Keratinocyte (primary cell): ENCODE data around the gene MRTFB.

Experiments used
- EZH2 ChIP-seq: IDR thresholded peaks from one replicate; pipeline ENCODE4 v1.6.1; 2012; ENCODE audit warnings: inconsistent platforms, mild to moderate bottlenecking, low read length, moderate library complexity
- TF ChIP-seq, protein P1 (sequence below), 3 experiments: IDR thresholded peaks in 1 of 3; conservative IDR thresholded peaks in 1 of 3; optimal IDR thresholded peaks in 1 of 3; 2 replicates in 2 of 3; 3 replicates in 1 of 3; pipeline versions ENCODE3 to v1.5.1; 2011; ENCODE audit warnings: low read length in 3 of 3, mild to moderate bottlenecking in 3 of 3, moderate library complexity in 2 of 3, control low read depth in 1 of 3, inconsistent platforms in 1 of 3; ENCODE audit not compliant: insufficient read depth in 2 of 3; ENCODE audit errors: extremely low read depth in 1 of 3

DNA sequence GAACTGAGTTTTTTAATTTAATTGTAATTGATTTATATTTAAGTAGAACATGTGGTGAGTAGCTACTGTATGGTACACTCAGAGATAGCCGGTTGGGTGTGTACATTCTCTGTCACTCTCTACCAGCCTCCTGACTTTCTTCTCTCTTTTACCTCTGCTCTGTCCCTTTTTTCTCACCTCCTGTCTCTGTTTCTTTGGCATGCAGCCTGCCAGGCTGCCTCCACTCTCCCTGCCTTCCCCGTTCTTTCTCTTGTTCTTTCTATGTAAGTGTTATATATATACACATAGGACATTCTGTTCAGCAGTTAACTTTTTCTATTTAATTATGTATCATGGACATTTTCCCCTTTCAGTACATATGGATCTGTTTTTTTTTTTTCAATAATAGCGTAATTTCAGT lies 50.8 kb downstream of the MRTFB start:
- TF ChIP-seq, protein P1, sequence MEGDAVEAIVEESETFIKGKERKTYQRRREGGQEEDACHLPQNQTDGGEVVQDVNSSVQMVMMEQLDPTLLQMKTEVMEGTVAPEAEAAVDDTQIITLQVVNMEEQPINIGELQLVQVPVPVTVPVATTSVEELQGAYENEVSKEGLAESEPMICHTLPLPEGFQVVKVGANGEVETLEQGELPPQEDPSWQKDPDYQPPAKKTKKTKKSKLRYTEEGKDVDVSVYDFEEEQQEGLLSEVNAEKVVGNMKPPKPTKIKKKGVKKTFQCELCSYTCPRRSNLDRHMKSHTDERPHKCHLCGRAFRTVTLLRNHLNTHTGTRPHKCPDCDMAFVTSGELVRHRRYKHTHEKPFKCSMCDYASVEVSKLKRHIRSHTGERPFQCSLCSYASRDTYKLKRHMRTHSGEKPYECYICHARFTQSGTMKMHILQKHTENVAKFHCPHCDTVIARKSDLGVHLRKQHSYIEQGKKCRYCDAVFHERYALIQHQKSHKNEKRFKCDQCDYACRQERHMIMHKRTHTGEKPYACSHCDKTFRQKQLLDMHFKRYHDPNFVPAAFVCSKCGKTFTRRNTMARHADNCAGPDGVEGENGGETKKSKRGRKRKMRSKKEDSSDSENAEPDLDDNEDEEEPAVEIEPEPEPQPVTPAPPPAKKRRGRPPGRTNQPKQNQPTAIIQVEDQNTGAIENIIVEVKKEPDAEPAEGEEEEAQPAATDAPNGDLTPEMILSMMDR (optimal IDR thresholded peaks at IDR 0.05 in 1 of 3, IDR thresholded peaks at IDR 0.05 in 1 of 3, conservative IDR thresholded peaks at IDR 0.05 in 1 of 3; ENCODE audit: extremely low read depth in 1 of 3, insufficient read depth in 2 of 3, low read length in 3 of 3), result no peak
- TF ChIP-seq EZH2, result no peak
